DMS53 treated with DMSO at 0.1 percent for 48 hours (cell line): ENCODE results near the gene TEAD1.

Source experiments
- DNase-seq: peaks from one replicate; lab custom pipeline; 2025; ENCODE audit not compliant: unreplicated experiment; lab: John Stamatoyannopoulos, UW

Gene TEAD1

GRCh38 chr11:12706545-12707499 lies 32.6 kb downstream of the TEAD1 start:
- DNase-seq, result peak; percentile 72

- DNase-seq, result no peak
These were observed 33.3 kb downstream of the TEAD1 start for GRCh38 chr11:12707500-12707880.

- no peak for DNase-seq
These were observed 37.3 kb downstream of the TEAD1 start for GRCh38 chr11:12711496-12711895.

- DNase-seq, result no peak
These were observed 37.9 kb downstream of the TEAD1 start for GRCh38 chr11:12712132-12712531.

- DNase-seq, result no peak
These were observed 40.9 kb downstream of the TEAD1 start for GRCh38 chr11:12715131-12715530.

- no peak for DNase-seq
These were observed 41.7 kb downstream of the TEAD1 start for GRCh38 chr11:12715941-12716340.

GRCh38 chr11:12716816-12717215 lies 42.6 kb downstream of the TEAD1 start:
- DNase-seq, result no peak

- no peak for DNase-seq
These were observed 43.6 kb downstream of the TEAD1 start for GRCh38 chr11:12717851-12718291.

GRCh38 chr11:12719221-12719620 lies 45.0 kb downstream of the TEAD1 start:
- no peak for DNase-seq

GRCh38 chr11:12721816-12722604 lies 47.8 kb downstream of the TEAD1 start:
- DNase-seq, result no peak

- peak; percentile 69 for DNase-seq
These were observed 49.4 kb downstream of the TEAD1 start for GRCh38 chr11:12723421-12724300.

GRCh38 chr11:12724301-12725054 lies 50.3 kb downstream of the TEAD1 start:
- peak; percentile 97 for DNase-seq

- no peak for DNase-seq
These were observed 51.0 kb downstream of the TEAD1 start for GRCh38 chr11:12725055-12725862.

- no peak for DNase-seq
These were observed 51.9 kb downstream of the TEAD1 start for GRCh38 chr11:12725863-12726682.

GRCh38 chr11:12727563-12728211 lies 53.5 kb downstream of the TEAD1 start:
- DNase-seq, result no peak

GRCh38 chr11:12728417-12728816 lies 54.2 kb downstream of the TEAD1 start:
- no peak for DNase-seq

GRCh38 chr11:12729941-12730340 lies 55.7 kb downstream of the TEAD1 start:
- no peak for DNase-seq

GRCh38 chr11:12731841-12732336 lies 57.7 kb downstream of the TEAD1 start:
- no peak for DNase-seq
